SHP77 (cell line): ENCODE measurements around the gene GABARAPL1.
"Not testable (repeated sequence)": the region's sequence is repeated elsewhere in the genome, so short reads cannot be mapped to it uniquely, and the experiment has no call there.

Source experiments
- DNase-seq, 2 experiments: peaks; one replicate each; lab custom pipeline; 2025; lab: John Stamatoyannopoulos, UW

GABARAPL1 gene

DNA sequence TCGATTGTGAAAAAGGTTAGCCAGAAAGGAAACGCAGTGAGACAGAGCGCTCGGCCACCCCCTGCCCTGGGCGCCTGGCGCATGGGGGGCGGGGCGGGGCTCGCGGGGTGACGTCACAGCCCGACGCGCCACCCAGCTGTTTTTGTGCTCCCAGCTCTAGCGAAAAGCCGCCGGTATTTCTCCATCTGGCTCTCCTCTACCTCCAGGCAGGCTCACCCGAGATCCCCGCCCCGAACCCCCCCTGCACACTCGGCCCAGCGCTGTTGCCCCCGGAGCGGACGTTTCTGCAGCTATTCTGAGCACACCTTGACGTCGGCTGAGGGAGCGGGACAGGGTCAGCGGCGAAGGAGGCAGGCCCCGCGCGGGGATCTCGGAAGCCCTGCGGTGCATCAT lies at the start of gene GABARAPL1:
Gene GABARAPL1 (plus strand): TSS at position 139 of the 393 bp plus-strand sequence. CDS start 253 bp downstream, at position 392.
- DNase-seq: peak; percentile 20 to 33

DNA sequence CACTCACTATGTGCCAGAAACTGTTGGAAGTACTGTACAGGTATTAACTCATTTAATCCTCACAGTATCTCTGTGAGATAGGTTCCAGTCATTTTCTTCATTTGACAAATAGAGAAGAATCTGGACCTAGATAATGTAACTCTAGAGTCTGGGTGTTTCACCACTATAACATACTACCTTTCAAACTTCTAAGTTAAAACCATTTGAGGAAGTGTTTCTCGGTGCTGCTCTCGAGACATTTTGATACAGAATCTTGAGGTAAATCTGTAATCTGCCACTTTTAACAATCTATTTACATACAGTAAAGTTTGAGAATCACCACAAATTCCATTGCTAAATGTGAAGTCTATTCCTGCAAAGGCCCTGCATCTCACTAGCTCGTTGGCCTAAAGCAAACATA lies 49.6 kb upstream of the GABARAPL1 start:
- DNase-seq: no peak

GRCh38 chr12:10165421-10165820 lies 47.3 kb upstream of the GABARAPL1 start:
- no peak for DNase-seq

DNA sequence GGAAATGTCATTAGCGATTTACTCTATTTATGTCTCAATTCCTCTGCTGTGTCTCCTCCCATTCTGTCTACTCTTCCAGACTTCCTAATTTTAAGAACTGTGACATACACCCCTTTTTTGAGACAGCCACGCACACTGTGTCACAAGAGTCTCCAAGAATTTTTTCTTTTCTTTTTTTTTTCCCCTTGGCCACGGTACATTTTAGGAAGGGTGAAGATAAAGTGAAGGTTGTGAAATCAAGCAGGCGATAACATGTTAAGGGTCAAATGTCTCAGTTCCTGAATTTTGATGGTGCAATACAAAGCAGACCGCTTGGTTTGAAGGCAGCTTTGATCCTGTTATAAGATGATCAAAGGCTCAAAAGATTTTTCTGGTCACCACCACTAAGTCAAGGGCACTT lies 45.1 kb upstream of the GABARAPL1 start:
- DNase-seq: no peak

- no peak for DNase-seq
These were observed 43.6 kb upstream of the GABARAPL1 start for GRCh38 chr12:10169104-10169503.

DNA sequence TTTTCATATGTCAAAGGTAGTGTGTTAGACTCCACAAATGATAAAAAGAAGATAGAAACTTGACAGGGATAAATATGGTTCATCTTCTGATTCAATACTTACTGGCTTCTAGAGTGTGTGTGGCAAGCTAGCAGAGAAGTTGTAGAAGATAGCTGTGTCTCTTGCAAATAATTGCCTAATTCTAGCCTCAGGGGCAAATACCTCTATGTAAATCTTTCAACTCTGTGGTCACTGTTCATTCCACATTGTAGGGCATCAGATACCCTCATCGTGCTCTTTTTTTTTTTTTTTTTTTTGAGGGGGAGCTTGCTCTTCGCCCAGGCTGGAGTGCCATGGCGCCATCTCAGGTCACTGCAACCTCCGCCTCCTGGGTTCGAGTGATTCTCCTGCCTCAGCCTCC lies 42.5 kb upstream of the GABARAPL1 start:
- no peak for DNase-seq

GRCh38 chr12:10171973-10172728 lies 40.5 kb upstream of the GABARAPL1 start, which contains the start of gene OLR1:
Gene OLR1 (minus strand): TSS chr12:10172132. CDS start chr12:10172077, 55 bp downstream.
- no peak for DNase-seq

DNA sequence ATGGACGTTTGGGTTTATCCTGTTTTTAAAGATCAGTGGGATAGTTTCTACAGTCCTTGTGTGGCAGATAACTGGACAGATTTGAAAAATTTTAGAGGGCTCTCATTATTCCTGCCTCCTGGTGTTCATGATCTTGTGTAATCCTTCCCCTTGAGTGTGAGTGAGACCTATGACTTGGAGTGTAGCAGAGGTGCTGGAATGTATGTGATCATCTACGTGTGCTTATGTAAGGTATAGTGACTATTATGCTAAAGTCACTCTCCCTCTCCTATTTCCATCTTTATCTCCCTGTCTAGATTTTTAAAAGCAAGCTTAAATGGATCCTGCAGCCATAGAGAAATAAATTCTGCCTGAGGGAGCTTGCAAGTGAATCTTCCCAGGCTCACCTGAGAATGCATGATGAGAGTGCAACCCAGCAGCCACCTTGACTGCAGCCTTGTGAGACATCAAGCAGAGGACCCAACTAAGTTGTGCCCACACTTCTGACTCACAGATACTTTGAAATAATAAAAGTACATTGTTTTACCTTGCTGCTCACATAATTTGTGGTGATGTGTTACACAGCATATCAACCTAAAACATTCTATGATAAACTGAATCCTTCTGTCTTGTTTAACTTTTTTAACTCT lies 37.6 kb upstream of the GABARAPL1 start:
- DNase-seq: no peak

DNA sequence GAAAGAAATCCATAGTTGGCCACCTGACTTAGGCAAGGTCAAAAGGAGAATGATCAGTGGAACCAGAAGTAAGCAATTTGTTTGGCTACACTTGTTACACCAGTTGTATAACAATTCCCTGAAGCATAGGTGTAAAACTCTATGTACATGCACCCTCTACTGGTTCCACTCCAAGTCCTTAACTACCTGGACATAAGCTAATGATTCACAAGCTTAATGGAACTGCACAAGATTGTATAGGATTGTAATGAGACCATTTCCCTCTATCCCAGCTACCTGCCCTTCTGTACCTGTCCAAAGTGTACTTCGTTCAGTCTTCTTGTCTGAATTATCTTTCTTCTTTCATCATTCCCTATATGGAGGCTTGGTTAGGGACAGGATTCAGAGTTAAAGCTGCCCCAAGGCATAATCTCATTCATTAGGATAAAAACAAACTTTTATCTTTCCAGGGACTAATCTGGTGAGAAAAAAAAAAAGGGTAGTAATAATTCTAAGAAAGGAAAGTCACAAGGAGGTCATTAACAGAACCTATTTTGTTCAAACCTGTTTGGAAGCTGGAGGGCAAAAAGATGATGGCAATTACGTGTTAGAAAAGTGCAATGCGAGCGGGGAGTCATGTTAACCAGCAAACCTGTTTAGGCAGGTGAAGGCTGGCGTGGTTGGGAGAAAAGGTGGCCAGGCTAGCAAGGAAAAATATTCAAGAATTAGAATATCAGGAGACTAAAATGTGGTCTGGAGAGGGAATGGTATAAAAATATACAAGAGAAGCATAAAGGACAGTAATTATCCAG lies 36.6 kb upstream of the GABARAPL1 start:
- no peak for DNase-seq

DNA sequence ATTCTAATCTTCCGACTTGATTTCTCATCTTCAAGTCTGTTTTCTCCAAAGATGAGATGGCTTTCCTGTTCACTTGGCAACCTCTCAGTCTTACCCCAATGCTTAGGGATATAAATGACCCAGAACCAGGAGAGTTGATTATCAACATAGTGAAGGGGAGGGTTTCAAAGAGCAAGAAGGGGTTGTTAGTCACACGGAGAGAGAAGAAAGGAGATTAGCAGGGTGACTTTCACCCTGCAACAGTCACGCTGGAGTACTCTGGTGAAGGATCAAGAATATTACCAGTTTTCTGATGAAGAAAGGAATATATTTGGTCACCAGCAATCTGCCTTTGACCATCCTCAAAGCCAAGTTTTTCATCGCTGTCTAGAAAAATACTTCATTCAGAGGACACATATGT lies 33.9 kb upstream of the GABARAPL1 start, which contains the start of gene TMEM52B:
Gene TMEM52B (plus strand): TSS at position 212 of the 400 bp plus-strand sequence. CDS start 543 bp downstream, outside the sequence.
- DNase-seq: no peak

DNA sequence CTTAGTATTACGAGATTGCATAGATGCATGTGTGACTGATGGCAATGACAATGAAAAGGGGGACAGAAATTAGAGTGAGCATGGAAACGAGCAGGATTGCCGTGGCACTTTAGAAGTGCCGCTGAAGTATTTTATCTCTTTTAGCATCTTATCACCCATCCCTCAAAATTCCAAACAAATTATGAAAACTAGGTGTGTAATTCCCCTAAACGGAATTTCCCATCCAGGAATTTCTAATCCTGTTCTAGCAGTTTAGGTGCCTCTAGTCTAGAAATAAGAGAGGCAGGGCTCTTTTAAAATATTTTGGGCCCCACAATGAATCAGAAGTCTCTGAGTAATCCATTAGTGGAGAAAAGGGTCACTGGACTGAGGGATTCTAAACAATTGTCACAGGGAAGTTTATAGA lies 32.9 kb upstream of the GABARAPL1 start:
- DNase-seq: no peak

- DNase-seq: no peak
These were observed 30.2 kb upstream of the GABARAPL1 start for GRCh38 chr12:10182354-10183049.

DNA sequence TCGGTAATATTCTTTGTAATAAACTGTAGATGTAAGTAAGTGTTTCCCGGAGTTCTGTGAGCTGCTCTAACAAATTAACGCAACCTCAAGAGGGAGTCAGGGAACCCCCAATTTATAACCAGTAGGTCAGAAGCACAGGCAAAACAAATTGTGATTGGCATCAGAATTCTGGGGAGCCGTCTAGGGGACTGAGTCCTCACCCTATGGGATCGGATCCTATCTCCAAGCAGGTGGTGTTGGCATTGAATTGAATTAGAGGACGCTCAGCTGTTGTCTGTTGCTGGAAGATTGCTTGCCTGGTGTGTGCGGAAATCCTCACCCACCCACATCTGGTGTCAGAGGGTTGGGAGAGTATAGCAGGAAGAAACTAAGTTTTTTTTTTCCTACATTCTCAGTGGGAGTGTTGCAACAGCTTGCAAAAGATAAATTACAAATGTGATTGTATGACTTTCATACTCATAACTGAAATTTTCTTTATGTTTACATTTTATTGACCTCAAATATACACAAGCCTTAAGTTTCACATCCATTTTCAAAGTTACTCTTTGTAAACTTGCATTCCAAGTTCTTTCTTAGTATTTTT lies 28.3 kb upstream of the GABARAPL1 start:
- DNase-seq: no peak

- no peak for DNase-seq
These were observed 26.4 kb upstream of the GABARAPL1 start for GRCh38 chr12:10186299-10186698.

DNA sequence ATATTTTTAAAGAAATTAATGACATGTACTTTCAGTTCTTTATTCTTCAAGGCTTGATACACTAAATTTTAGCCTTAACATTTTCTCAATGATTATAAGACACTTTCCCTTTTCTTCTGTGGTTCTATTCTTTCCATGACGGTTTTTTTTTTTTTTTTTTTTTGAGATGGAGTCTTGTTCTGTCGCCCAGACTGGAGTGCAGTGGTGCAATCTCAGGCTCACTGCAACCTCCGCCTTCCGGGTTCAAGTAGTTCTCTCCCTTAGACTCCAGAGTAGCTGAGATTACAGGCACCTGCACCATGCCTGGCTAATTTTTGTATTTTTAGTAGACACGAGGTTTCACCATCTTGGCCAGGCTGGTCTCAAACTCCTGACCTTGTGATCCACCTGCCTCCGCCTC lies 25.7 kb upstream of the GABARAPL1 start:
- not testable (repeated sequence) for DNase-seq

GRCh38 chr12:10189653-10190052 lies 23.0 kb upstream of the GABARAPL1 start:
- no peak for DNase-seq

DNA sequence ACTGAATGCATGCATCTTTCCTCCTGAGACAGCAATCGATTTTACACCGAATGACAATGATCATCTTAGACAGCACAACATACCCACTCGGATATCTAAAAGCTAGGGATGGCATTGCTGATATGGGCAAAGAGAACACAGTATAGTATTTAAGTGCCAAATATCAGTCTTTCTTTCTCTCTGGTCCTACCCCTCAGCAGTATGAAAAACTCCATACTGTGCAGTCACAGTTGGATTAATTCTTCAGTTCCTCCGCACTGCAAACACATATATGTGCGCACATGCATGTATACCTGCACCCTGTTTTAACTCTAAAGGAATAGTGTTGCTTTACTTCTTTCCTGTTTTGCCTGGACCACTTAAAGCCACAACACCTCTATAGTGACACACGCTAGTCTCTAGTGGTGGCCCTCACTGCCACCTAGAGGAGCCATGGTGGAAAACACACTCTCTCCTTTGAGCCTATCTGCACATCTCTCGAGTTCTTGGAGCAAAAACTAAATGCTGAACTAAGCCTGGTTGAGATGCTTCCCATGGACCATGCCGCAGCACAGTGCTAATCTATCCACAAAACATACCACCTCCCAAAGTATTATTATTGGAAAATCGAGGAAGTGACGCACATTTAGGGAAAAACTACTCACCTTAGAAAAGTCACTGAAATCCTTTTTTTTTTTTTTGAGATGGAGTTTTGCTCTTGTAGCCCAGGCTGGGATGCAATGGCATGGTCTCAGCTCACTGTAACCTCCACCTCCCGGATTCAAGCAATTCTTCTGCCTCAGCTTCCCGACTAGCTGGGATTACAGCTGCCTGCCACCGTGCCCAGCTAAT lies 21.9 kb upstream of the GABARAPL1 start:
- peak; percentile 1 to 8 for DNase-seq

DNA sequence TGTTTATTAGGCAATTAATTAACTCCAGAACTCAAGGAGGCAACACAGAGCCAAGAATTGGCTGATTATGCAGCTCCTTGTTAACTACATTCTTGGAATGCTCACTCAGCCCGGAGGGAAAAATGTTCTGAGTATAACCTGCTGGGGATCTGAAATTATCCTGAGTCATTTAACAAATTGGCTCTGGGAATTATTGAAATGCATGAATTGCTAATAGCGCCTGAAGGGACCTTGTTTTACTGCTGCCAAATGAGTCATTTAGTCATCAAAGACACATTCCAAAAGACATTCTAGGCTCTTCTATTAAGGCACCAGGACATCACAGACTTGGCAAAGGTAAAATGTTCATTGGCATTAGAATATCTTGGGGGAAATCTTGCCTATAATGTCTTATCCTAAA lies 20.8 kb upstream of the GABARAPL1 start:
- DNase-seq: no peak

DNA sequence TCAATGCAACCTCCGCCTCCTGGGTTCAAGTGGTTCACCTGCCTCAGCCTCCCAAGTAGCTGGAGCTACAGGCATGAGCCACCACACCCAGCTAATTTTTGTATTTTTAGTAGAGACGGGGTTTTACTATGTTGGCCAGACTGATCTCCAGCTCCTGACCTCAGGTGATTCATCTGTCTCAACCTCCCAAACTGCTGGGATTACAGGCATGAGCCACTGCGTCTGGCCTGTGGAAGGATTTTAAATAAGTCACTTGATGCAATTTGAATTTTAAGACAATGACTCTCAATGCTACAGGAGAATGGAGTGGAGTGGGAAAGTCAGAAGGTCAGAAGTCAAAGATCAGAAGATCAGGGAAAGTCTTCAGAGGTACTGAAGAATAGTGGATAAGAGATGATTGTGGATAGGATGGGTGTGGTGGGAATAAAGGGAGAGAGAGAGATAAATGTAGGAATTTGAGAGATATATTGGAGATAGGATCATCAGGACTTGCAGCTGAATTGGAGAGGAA lies 18.5 kb upstream of the GABARAPL1 start:
- DNase-seq: no peak

DNA sequence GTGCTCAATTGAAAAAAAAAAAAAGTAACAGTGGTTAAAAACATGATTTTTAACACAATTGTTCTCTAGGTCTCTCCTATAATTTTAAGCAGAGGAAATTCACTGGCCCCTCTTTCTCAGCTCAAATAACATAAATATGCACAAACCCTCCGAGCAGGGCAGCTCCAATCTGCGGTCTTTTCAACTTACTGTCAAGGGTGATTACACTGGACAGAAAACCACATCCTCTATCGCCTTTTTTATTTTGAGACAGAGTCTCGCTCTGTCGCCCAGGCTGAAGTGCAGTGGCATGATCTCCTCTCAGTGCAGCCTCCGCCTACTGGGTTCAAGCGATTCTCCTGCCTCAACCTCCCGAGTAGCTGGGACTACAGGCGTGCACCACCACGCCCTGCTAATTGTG lies 16.5 kb upstream of the GABARAPL1 start:
- DNase-seq: no peak
